Stimulated activated CD8-positive, alpha-beta memory T cell treated with anti-CD3 and anti-CD28 coated beads, Interleukin-7, amount 100 ng/mL, for 48 hours (primary cell): ENCODE results near the gene PLGRKT.
"Not testable (repeated sequence)": the region's sequence is repeated elsewhere in the genome, so short reads cannot be mapped to it uniquely, and the experiment has no call there.

ENCODE experiments used
- DNase-seq, 2 donors: peaks; one replicate each; pipeline ENCODE4 v3.0.0-alpha.2; 2020; ENCODE audit warnings: low read depth in 1 of 2; ENCODE audit errors: extremely low read depth in 1 of 2

Gene PLGRKT, protein sequence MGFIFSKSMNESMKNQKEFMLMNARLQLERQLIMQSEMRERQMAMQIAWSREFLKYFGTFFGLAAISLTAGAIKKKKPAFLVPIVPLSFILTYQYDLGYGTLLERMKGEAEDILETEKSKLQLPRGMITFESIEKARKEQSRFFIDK

DNA sequence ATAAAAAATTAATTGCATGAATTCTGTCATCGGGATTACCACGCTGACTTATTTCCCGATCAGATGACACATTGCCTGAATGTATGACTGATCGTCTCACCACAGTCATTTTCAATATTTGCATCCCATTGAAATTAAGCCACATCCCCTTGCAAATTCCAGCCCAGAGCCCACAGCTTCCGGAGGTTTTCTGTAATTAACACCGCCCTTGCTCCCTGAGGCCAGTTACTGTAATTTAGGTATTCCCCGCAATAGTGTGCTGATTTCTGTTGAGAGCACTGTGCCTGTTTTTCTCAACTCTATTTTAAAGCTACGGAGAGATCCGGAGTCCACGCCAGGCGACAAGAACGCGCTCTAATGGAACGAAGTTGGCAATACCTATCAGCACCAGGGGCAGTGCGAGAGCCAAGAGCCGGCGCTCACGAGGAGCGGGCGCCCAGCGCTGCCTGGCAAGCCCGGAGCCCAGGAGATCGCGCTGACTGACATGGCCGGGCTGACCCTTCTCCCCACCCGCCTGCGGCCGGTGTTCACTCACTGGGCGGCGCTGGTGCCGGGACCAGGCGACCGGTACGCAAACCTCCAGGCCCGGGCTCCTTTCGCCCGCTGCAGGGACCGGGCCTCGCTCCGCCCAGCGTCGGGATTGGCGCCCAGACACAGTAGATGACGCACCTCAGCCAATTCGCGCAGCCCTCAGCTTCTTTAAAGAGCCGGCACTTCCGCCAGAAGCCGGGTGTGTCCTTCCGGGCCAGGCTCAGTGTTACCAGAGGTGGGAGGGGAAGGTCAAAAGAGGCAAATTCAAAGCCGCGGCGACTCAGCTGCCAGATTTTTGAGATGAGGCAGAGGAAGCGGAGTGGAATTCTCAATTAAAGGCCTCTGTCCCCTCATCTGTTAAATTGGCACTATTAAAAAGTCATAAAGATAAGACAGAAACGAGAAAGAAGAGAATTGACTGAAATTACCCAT is at the start of gene PLGRKT:
PLGRKT (minus strand) TSS at position 672 of the 963 bp plus-strand sequence. CDS start 5,948 bp downstream, outside the sequence.
- DNase-seq: peak; percentile 80 to 91

DNA sequence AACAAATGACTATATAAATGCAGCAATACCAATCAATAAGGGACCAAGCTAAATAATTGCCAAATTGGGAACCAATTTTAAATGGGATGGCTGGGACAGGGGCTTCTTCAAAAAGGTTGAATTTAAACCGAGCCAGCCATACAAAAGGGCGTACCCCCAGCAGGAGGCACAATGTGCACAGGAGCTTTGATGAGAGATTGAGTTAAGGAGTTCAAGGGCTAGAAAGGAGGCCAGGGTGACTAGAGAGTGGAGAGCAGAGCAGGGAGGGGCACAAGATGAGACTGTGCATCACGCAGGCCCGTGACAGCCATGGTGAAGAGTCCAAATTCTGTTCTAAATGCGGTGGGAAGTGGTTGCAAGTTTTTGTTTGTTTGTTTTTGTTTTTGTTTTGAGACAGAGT is 49.3 kb upstream of the PLGRKT start:
- no peak for DNase-seq

DNA sequence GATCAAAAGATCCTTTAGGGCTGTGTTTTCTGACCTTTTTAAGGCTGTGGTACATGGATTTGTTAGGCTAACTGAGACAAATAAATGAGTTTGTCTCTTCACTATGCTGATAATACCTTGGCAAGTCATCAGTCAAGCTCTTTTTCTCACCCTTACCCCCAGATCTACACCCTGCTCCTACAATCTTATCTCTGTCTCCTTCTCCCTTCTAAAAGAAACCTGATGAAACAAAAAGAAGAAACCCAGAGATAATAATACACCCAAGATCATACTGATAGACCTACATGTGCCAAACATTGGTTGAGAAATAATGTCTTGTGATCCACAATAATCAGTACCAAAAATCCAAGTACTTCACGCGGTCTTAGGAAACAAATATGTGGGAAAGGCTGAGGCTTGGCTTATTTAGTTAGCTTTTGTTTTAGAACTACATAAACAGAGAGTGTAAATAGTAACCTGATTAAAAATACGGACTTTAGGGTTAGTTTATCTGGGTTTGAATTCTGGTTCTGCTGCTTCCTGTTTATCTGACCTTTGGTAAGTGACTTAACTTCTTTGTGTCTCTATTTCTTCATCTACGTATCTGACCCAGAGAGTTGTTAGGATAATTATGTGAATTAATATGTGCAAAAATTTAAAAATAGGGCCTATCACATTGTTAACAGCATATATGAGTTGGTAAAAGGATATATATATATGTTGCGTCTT is 47.8 kb upstream of the PLGRKT start:
- no peak for DNase-seq

DNA sequence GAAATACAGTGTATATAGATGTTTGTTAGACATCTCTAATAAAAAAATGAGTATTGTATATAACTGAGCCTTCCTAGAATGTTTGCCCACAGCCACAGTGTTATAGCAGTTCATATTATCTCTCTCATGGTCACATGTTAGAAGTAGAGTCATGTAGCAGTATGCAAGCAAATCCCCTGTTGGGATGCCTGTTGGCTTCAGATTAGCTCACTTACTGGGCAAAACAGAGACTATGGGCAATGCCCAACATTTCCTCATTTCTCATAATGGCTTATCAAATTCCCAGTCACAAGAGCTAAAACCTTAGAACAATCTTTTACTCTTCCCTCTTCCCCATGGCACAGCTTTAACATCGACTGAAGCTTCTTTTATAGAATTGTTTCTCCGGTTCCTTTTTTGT is 45.6 kb upstream of the PLGRKT start:
- no peak for DNase-seq

DNA sequence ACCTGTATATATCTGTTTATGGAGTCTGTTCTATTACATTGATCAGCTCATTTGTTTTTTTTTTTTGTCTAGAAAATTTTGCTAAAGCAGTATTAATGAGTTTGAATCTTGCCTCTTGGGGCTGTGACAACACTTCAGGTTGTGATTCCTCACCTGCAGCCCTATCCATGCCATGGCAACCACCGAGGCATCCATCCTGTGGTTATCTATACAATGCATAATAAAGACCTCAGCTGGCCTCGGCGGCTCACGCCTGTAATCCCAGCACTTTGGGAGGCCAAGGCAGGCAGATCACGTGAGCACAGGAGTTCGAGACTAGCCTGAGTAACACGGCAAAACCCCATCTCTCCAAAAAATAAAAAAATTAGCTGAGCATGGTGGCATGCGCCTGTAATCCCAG is 44.5 kb upstream of the PLGRKT start:
- no peak for DNase-seq

DNA sequence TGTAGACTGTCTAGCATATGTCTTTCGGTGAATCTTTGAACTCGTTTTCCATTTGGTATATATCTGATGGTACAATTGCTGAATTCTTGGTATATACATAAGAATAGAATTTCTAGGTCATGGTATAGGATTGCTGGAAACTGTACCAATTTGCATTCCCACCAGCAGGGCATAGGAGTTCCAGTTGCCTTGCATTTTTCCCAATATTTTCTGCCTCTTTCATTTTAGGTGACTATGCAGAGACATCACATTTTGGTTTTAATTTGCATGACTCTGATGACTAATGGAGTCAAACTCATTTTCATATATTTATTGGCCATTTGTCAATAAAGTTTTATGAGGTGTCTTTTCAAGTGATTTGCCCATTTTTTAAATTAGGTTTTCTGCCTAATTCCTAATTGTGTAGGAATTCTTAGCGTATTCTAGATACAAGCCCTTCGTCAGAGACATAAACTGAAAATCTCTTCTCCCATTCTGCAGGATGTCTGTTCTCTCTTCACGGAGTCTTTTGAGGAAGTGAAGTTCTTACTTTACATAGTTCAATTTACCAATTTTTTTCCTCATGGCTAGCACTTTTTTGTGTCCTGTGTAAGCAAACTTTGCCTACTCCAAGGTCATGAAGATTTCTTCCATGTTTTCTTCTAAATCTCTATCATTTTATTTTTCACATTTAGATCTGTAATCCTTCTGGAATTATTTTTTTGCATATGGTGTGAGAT is 43.8 kb upstream of the PLGRKT start:
- DNase-seq: no peak

DNA sequence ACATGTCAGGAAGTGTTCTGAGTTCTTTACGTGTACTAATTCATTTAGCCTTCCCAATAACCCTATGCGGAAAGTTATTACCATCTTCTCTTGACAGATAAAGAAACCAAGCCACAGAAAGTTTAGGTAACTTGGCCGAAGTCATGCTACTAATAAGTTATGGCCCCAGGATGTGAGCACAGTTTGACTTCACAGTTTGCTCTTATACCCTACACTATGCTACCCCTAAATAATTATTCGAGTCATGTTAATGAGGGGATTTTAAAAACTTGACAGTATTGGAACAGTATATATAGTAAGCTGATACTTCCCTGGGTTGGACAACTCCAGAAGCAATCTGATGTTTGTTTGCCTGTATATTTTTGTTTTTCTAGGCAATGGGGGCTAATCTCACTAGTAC is 43.2 kb upstream of the PLGRKT start:
- no peak for DNase-seq

DNA sequence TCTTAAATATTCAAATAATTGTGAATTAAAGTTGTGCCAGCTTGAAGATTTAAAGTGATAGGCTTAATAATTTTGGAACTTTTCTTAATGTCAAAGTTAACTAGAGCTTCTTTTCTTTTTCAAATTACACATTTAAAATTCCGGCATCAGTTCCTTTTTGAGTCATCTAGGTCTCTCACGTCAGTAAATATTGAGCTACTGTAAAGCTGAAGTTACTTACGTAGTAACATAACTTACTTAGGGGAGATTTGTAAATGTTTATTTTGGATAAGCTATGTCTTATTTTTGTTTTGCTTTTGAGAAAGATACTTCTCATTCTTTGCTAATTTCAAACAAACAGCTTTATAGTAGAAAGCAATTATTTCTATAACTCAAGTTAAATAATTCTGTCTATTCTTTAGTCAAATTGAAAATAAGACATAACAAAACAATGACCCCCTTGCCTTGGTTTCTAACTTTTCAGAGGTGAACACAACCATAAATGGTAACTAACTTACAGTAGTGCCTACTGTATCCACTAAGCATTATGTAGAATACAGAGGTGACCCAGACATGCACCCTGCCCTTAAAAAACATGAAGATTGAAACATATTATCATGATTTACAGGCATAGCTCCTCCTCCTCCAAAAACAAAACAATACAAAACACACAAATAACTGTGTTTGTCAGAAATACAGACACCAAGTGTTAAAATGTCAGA is 42.4 kb upstream of the PLGRKT start:
- DNase-seq: no peak

DNA sequence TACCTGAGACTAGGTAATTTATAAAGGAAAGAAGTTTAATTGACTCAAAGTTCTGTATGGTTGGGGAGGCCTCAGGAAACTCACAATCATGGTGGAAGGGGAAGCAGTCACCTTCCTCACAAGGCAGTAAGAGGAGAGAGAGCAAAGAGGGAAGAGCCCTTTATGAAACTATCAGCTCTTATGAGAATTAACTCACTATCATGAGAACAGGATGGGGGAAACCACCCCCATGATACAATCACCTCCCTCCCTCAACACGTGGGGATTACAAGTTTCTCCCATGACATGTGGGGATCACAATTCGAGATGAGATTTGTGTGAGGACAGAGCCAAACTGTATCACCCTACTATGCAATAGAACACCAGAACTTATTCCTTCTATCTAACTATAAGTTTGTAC is 40.5 kb upstream of the PLGRKT start:
- DNase-seq: no peak

DNA sequence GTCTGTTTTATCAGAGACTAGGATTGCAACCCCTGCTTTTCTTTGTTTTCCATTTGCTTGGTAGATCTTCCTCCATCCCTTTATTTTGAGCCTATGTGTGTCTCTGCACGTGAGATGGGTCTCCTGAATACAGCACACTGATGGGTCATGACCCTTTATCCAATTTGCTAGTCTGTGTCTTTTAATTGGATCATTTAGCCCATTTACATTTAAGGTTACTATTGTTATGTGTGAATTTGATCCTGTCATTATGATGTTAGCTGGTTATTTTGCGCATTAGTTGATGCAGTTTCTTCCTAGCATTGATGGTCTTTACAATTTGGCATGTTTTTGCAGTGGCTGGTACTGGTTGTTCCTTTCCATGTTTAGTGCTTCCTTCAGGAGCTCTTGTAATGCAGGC is 37.9 kb upstream of the PLGRKT start:
- not testable (repeated sequence) for DNase-seq

DNA sequence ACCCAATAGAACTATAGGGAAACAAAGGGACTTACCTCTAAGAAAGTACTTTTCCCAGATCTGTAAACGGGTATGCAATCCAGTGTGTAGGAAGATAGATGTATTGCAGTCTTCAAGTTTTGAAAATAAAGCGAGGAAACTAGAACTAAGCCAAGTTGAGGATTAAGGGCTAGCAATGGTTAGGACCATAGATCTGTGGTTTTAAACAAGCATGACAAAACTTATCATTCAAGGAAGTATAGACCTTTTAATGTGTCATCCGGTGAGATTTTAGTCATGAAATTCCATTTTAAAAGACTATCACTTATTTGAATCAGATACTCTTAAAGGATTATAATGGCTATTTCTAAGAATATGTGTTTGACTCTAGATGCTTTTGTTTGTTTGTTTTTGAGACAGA is 33.1 kb upstream of the PLGRKT start:
- no peak for DNase-seq

DNA sequence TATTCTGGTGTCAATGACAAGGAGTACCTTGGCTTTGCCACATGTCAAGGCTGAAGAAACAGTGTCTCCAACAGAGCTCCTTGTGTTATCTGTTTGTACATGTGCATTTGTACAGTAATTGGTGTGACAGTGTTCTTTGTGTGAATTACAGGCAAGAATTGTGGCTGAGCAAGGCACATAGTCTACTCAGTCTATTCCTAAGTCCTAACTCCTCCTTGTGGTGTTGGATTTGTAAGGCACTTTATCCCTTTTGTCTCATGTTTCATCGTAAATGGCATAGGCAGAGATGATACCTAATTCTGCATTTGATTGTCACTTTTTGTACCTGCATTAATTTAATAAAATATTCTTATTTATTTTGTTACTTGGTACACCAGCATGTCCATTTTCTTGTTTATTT is 32.4 kb upstream of the PLGRKT start:
- DNase-seq: no peak

DNA sequence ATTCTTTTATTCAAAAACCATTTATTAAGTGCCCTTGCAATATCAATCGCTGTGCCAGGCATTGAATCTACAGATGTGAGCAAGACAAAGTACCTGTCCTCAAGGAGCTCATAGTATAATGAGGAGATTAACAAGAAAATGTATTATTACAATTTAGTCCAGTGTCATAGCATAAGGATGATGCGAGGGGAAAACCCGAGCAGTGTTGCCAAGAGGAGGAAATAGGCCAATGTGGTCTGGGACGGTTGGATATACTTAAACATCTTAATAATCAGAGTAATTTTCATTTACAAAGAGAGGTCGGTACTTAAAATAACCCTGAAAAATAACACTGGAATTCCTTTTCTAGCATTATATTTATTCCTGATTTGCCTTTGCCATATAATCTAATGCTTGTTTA is 31.1 kb upstream of the PLGRKT start:
- DNase-seq: no peak

DNA sequence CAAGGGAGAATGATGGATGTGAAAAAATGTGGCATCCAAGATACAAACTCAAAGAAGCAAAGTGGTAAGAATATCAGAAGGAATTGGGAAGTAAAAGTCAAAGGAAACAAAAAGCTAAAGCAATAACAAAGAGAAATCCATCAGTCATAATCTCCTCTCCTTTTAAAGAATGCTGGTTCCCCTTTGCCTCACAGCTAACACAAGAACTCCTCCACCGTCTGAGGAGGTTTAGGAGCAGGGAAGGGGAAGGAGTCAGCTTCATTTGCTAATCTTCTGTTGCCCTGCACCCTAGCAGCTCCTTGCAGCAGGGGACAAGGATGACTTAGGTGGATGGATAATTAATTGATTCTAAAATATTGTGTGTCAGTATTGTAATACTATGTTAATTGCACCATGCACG is 29.0 kb upstream of the PLGRKT start:
- no peak for DNase-seq

DNA sequence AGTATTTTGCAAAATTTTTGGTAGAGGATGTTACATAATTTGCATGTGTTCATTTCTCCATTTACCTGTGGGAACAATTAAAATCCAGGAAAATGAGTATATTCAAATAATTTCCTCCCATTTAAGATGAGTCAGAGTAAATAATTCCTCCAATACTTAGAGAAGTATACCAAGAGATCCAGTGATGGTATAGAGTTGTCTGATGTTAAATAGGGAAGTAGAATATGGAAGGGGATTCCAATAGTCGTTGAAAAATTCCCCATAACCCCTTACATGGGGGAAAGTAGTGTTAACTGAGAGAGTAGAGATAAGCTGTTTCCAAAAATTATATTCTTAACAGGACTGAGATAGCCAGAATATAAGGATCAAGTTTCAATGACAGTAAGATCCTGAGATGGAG is 28.3 kb upstream of the PLGRKT start:
- DNase-seq: no peak

DNA sequence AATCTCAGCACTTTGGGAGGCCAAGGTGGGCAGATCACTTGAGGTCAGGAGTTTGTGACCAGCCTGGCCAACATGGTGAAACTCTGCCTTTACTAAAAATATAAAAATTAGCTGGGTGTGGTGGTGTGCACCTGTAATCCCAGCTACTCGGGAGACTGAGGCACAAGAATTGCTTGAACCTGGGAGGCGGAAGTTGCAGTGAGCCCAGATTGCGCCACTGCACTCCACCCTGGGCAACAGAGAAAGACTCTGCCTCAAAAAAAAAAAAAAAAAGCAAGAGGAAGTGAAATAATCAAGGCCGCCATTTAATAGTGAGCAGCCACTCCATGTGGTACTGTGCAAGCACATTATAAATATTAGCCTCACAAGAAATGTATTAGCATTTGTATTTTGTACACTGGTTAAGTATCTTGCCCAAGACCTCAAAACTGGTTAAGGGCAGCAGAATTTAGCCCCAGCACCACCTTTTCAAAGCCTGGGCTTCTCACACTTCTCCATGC is 27.2 kb upstream of the PLGRKT start:
- DNase-seq: not testable (repeated sequence)

DNA sequence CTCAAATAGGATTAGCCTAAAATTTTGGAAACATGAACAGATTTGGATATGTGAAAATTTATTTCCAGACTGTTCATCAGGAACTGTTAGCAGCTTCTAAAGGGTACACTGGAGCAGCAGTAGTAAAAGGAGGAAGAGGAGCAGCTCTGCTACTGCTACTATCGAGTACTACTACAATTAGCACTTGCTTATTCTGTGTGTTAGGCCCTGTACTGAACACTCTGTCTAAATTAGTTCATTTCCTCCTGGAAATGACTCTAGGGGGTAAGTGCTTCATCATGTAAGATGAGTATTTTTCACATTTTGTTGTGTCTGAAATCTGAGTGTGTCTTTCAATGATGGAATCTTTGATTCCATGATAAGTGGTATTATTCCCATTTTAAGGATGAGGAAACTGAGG is 22.4 kb upstream of the PLGRKT start:
- DNase-seq: no peak

DNA sequence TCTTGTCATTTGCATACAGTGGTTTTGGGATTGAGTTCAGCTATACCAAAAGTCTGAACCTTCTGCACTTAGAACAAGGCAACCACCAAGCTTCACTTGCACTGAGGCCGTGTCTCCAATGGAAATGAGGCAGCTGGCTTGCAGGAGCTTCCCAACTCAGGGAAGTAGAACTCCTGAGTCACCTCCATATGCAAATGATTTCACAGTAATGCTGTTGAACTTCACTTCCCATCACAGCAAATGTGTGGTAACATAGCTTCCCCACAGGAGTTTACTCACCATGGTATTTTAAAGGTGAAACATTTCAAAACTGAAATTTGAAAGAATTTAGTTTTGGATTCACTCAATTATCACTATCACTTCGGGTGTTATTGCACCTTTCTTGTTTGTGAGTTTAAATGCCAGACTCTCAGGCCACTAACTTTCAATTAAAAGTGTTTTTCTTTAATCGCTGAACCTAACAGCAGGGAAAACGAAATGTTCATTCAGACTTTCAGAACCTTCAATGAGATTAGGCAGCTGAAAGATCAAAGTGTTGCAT is 21.6 kb upstream of the PLGRKT start:
- DNase-seq: no peak

DNA sequence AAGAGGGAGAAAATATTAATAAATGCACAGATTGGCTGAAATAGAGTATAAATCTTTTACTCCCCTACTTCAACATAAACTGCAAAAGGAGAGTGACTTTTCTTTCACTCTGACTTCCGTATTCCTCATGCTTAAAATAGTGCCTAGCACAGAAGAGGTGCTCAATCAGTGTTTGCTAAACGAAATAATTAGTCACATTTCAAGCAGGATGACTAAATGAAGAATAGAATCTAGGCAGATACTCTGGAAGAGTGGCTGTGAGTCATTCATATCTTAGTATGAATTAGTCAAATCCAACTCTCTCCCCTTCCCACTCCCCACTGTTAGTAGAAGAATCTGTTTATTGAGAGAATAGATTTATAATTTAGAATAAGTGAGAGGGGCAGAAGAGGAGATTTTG is 17.5 kb upstream of the PLGRKT start:
- no peak for DNase-seq

DNA sequence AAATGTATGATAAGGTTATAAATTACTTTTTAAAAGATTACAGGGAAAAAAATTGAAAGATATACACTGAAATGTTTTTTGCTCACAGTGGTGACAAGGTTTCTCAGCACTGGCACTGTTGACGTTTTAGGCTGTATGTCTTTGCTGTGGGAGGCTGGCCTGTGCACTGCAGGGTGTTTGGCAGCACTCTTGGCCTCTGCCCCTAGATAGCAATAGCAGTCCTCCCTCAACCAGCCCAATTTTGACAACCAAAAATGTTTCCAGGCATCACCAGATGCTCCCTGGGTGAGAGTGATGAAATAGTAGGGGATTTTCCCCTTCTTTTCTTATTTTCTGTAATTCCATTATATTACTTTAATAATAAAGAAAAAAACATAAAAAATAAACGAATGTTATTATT is 15.9 kb upstream of the PLGRKT start:
- no peak for DNase-seq
